ENCODE measurements around the gene FMOD. TPM values are rescaled to one million over a fixed set of nuclear protein-coding genes. Genes with fewer than 3 reads are reported as not detected.
A peak's percentile ranks its signal among the peaks of the same experiment; 100 is the strongest.

FMOD gene
- polyA plus RNA-seq, 1 experiment, result 18.0 TPM

GRCh38 chr1:203308923-203309331 lies 42.0 kb downstream of the FMOD start:
- no peak for TF ChIP-seq CTCF (IDR thresholded peaks at IDR 0.05; ENCODE audit: insufficient read depth, low read depth, low read length)
- peaks cover 12% of the 10 kb centered on the region for H3K36me3 ChIP-seq (ENCODE audit: control insufficient read depth, insufficient read depth, low read length)
- no peaks in the 10 kb centered on the region for H3K27me3 ChIP-seq (ENCODE audit: control insufficient read depth, insufficient read depth, low read length)
- no peak for DNase-seq (ENCODE audit: low read depth)
- ChIA-PET CTCF (interaction anchor here (1.0 to 4.5 kb wide), 8 partner anchors 12 to 41 kb away, joined by 3 to 20 read pairs (median 8); no protein-coding TSS in a partner anchor), POLR2A (no interaction called here)
- no peak overlapping the region for H3K4me3 ChIP-seq (ENCODE audit: low read depth, low read length)

DNA sequence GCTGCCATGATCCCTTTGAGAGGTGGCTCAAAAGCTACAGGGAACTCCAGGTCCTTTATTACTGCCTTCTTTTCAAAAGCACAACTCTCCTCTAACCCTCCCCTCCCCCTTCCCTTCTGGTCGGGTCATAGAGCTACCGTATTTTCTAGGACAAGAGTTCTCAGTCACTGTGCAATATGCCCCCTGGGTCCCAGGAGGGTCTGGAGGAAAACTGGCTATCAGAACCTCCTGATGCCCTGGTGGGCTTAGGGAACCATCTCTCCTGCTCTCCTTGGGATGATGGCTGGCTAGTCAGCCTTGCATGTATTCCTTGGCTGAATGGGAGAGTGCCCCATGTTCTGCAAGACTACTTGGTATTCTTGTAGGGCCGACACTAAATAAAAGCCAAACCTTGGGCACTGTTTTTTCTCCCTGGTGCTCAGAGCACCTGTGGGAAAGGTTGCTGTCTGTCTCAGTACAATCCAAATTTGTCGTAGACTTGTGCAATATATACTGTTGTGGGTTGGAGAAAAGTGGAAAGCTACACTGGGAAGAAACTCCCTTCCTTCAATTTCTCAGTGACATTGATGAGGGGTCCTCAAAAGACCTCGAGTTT lies 42.5 kb downstream of the FMOD start:
- Histone ChIP-seq H3K36me3 (ENCODE audit: control insufficient read depth, insufficient read depth, low read length) (peaks cover 12% of the 10 kb centered on the region), H3K27me3 (ENCODE audit: control insufficient read depth, insufficient read depth, low read length) (no peaks in the 10 kb centered on the region), H3K4me3 (ENCODE audit: low read depth, low read length) (no peak overlapping the region)
- CTCF ChIA-PET, result interaction anchor here (1.6 to 4.5 kb wide), 7 partner anchors 12 to 41 kb away, joined by 5 to 23 read pairs (median 11); no protein-coding TSS in a partner anchor
- TF ChIP-seq CTCF (IDR thresholded peaks at IDR 0.05; ENCODE audit: insufficient read depth, low read depth, low read length), result no peak
- DNase-seq (ENCODE audit: low read depth), result no peak
- POLR2A ChIA-PET, result no interaction called here

DNA sequence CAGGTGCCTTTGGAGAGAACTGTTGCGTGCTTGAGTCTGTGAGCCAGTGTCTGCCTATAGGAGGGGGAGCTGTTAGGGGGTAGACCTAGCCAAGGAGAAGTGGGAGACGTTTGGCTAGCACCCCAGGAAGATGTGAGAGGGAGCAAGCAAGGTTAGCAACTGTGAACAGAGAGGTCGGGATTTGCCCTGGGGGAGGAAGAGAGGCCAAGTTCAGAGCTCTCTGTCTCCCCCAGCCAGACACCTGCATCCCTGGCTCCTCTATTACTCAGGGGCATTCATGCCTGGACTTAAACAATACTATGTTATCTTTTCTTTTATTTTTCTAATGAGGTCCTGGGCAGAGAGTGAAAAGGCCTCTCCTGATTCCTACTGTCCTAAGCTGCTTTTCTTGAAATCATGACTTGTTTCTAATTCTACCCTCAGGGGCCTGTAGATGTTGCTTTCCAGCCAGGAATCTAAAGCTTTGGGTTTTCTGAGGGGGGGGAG lies 43.2 kb downstream of the FMOD start:
- ChIA-PET POLR2A (interaction anchor here (1.7 kb wide), 1 partner anchor 10 kb away, joined by 6 read pairs; no protein-coding TSS in a partner anchor), CTCF (interaction anchor here (0.6 to 4.5 kb wide), 9 partner anchors 12 to 39 kb away, joined by 3 to 23 read pairs (median 11); no protein-coding TSS in a partner anchor)
- Histone ChIP-seq H3K27me3 (ENCODE audit: control insufficient read depth, insufficient read depth, low read length) (no peaks in the 10 kb centered on the region), H3K4me3 (ENCODE audit: low read depth, low read length) (peak overlapping the region; percentile 2; the same call in 1 of the 2 replicates), H3K36me3 (ENCODE audit: control insufficient read depth, insufficient read depth, low read length) (peaks cover 12% of the 10 kb centered on the region)
- DNase-seq (ENCODE audit: low read depth), result no peak
- TF ChIP-seq CTCF (IDR thresholded peaks at IDR 0.05; ENCODE audit: insufficient read depth, low read depth, low read length), result no peak

DNA sequence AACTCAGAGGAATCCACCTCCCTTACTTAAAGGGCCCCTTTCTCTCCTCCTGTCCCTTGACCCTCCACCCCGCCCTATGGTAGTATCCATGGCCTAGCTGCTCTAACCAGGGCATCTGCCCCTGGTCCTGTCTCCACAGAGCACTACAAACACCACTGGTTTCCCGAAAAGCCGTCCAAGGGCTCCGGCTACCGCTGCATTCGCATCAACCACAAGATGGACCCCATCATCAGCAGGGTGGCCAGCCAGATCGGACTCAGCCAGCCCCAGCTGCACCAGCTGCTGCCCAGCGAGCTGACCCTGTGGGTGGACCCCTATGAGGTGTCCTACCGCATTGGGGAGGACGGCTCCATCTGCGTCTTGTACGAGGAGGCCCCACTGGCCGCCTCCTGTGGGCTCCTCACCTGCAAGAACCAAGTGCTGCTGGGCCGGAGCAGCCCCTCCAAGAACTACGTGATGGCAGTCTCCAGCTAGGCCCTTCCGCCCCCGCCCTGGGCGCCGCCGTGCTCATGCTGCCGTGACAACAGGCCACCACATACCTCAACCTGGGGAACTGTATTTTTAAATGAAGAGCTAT lies 43.9 kb downstream of the FMOD start:
- POLR2A ChIA-PET, result interaction anchor here (1.7 kb wide), 1 partner anchor 10 kb away, joined by 6 read pairs; no protein-coding TSS in a partner anchor
- H3K4me3 ChIP-seq (ENCODE audit: low read depth, low read length), result peak overlapping the region; percentile 93
- DNase-seq (ENCODE audit: low read depth), result no peak
- H3K27me3 ChIP-seq (ENCODE audit: control insufficient read depth, insufficient read depth, low read length), result no peaks in the 10 kb centered on the region
- CTCF ChIA-PET, result interaction anchor here (0.6 to 4.5 kb wide), 16 partner anchors 10 to 38 kb away, joined by 3 to 23 read pairs (median 5); no protein-coding TSS in a partner anchor
- no peak for TF ChIP-seq CTCF (IDR thresholded peaks at IDR 0.05; ENCODE audit: insufficient read depth, low read depth, low read length)
- peaks cover 12% of the 10 kb centered on the region for H3K36me3 ChIP-seq (ENCODE audit: control insufficient read depth, insufficient read depth, low read length)

All from BJ (cell line).